ENCODE measurements around the gene PEDS1.
A peak's percentile ranks its signal among the peaks of the same experiment; 100 is the strongest.
"Not testable (repeated sequence)": the region's sequence is repeated elsewhere in the genome, so short reads cannot be mapped to it uniquely, and the experiment has no call there.

PEDS1 gene

DNA sequence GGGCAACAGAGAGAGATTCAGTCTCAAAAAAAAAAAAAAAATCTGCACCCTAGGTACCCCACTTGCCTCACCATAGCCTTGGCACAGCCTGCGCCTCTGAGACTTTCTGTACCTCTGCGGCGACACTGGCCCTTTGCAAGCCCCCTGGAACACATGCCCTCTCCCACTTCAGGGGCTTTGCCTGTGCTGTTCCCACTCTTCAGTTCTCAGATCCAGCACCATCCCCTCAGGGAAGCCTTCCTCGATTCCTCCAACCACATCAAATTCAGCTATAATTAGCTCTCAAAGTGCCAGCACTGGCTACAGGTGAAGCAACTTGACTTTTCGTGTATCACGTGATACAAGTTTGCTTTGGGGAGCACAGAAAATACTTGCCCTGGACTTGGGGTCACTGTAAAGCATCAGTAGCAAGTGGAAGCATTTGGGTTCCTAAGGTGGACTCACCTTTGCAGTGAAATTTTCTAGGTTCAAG, 38.4 kb downstream of the PEDS1 start:
- FAIRE-seq (no peak), DNase-seq (ENCODE audit: insufficient read length, low spot score) (no peak)

DNA sequence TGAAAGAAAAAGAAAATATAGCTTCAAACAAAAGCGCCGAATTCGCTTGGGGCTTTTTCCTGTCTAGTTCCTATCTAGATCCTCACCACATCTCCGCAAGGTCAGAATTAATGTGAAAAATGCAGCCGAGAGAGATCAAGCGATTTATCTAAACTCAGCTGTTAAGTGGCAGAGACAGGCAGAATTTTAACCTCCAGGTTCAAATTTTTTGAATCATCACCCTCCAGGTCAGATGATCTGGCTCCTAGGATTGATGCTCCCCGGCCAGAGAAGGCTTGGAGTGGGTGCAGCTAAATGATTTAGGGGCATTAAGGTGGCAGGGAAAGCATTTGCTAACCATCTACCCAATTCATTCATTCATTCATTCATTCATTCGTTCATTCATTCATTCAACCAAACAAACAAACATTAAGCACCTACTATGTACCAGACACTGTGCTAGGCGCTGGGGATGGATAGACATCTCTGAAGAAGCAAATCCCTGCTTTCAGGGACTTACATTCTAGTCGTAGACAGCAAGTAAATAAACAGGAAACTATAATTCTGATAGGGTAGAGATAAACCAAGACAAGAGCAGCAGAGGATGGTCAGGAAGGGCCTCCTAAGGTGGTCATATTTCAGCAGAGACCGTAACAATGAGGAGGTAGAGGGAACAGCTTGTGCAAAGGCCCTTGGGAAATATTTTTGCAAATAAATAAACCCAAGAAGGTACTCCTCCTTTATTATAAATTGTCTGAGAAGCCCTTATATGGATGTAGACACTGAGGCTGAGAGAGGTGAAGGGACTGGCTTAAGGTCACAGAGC, 39.9 kb downstream of the PEDS1 start:
- FAIRE-seq, result no peak

DNA sequence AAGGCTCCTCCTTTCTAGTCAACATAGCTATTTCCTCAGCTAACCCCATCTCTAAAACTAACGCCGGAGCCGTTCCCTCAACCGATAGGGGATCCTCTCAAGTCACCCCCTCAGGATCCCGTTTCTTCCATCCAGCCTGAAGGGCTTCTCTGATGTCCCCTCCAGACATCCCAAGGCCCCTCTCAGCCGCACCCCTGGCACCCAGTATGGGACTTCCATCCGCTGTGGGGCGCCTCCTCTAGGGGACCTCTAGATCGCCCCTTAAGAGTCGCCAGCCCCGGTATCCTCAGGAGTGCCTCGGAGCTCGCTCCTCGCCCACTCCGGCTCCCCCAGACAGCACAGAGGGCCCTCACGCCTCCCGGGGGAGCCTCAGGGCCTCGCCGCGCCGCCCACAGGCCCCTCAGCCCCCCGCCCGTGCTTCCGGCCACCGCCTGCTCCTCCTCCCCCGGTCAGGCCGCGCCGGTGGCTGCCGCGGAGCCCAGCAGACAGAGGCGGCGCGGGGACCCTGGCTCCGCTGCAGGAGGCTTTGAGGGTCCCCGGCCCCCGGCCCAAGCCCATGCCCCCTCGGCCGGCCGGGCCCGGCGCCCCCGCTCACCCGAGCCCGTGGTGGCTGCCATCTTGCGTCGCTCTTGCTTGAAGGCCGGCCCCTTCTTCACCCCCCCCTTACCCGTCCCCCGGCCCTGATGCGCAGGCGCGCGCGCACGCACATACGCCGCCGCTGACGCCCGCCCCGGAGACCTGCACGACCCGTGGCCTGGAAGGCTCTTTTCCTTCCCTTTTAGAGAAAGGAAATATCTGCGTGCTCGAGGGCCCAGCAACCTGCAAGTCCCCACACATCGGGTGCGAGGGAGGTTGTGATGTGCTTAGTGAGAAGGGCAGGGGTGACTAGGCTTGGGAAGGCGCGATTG, 40.8 kb downstream of the PEDS1 start, which contains the start of gene UBE2V1:
Gene UBE2V1, minus strand, starts transcription at position 639 of the 908 bp plus-strand sequence. Its CDS starts 22 bp downstream, at position 617.
- DNase-seq (ENCODE audit: insufficient read length, low spot score), result peak; percentile 69

More for the DNA sequence above, 39.9 kb downstream of the PEDS1 start:
- no peak for DNase-seq (ENCODE audit: insufficient read length, low spot score)

DNA sequence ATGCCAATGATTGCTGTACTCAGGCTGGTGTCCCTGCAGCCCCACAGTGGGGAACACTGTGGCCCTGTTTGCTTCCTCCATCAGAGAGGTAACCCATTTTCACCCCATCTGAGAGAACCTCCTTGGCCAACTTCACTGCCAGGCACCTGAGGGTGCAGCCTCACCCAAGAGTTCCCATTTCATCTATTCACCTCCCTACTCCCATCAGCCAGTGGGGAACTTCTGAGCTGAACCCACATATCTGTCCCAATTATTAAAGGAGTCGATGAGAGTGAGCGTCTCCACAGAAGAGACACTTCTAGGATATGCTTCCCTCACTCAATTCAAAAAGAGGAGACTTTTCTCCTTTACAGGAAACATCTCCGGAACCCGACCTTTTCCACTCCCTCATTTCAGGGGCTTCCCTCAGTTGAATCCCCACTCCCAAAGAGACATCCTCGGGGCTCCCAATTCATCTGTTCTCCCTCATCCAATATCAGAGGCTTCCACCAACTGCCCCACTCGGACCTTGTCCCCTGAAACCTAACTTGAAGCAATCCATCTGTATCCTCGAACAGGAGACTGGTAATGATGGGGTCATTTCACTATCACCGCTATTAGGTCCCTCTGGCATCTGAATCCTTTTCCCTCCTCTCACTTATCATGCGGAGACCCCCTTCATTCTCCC, 41.6 kb downstream of the PEDS1 start:
- DNase-seq (ENCODE audit: insufficient read length, low spot score) (no peak), FAIRE-seq (no peak)

More for the DNA sequence above, 40.8 kb downstream of the PEDS1 start, which contains the start of gene UBE2V1:
- FAIRE-seq, result no peak

DNA sequence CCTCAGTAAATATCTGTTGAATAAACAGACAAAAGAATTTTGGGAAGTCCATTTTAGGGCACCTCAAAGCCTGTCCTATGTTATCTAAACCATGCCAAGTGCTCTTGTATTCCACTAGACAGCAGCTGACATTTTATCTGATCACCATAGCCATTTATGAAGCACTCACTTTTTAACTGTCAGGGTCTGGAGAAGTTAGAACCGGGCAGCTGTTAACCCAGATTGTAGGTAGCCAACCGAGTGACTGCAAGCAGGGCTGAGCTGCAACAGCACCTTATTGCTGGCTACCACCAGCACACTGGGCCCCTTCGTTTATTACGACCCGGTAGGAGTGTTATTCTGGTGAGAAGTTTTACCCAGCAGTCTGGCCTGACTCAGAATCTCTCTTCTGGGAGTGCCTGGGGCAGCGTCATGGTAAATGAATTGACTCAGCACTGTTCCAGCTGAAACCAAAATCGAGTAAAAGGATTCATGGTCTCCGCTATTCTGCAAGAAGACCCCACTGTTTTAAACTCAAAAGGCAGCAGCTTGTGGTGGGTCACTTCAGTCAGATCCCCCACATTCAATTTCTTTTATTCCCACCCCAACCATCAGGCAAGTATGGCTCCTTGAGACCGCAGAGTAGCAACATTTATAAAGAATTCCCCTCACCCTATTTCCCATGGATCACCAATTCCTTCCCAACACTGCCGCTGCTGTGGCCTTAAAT, 42.2 kb downstream of the PEDS1 start:
- DNase-seq (ENCODE audit: insufficient read length, low spot score) (no peak), FAIRE-seq (no peak)

DNA sequence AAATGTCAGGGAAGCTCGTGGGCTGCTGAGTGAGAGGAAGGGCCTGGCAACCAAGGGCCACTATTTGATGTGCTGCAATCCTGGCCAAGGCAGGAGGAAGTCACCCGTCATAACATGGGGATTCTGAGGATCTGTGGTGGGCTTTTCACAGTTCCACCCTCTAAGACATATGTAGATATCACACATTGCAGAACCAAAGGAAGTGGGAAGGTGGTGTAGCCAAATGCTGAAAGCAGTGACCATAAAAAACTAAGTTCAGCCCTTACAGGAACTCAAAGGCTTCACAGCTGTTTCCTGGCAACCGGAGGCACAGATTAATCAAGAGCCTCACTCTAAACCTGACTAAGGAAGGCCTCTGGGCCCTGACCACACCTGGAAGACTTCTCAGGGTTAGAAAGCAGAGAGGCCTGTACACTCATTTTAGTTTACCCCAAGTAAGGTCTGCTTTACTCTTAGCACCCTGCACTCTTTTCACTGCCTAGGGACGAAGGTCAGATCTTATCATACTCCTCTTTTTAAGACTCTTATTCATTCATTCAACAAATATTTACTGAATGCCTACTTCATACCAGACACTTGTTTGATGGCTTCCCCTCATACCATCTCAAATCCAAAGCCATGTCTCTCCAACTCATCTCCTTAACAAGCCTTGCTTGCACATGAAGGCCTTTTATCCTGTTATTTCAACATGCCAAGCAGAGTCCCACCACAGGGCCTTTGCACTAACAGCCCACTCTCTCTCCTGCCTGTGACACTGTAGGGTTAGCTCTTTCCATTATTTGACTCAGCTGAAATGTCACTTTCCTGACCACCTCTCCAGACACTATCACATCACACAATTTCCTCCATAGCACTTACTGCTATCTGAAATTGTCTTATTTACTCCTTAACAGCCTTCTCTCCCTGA, 43.1 kb downstream of the PEDS1 start:
- FAIRE-seq (peak; percentile 87), DNase-seq (ENCODE audit: insufficient read length, low spot score) (peak; percentile 44)

DNA sequence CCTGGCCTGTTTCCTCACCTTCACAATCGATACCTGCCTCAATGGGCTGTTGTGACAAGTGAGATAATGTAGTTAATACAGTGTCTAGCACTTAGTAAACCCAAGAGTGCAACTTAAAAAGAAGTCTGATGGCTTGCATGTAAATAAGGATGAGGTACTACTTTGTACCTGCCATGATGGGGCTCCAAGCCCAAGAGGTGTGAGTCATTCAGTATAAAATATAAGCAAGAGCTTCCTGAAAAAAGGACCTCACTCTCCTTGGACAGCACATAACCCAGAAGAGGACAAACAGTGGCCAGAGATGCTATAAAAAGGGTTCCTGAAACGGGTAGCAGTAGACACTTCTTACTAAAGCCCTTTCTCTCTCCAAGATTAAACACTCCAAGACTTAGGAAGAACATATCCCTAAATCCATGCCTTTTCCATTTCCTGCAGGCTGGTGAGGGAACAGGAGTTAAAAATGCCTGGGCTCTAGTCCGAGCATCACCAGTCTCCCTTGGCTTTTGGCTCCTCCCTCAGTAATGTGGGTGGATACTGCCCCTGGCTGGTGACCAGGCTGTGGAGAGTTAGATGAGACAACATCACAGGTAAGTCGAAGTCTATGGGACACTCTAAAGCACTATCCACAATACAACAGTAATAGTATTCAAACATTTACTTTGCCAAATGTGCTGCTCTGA, 44.8 kb downstream of the PEDS1 start:
- no peak for FAIRE-seq
- DNase-seq (ENCODE audit: insufficient read length, low spot score), result no peak

DNA sequence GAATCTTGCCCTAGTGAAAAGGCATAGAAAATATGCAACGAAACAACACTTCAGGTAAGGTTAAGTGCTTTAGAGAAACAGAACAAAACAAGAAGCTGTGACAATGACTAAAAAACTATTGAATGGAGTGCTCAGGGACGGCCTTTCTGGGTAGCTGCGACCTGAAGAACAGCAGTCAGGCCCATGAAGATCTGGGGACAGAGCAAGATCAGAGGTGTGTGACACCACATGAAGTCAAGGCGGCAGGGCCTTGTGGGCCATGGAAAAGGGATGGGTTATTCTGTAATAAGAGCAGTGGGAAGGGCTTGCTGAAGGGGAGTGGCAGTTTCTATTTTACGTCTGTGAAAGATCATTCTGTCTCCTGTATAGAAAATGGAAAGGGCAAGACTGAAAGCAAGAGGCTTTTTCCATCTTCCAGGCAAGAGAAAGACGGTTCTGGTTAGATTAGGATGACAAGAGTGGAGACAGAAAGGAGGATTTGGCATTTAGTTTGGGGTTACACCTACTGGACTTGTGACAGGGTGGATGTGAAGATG, 45.7 kb downstream of the PEDS1 start:
- FAIRE-seq (no peak), DNase-seq (ENCODE audit: insufficient read length, low spot score) (no peak)

DNA sequence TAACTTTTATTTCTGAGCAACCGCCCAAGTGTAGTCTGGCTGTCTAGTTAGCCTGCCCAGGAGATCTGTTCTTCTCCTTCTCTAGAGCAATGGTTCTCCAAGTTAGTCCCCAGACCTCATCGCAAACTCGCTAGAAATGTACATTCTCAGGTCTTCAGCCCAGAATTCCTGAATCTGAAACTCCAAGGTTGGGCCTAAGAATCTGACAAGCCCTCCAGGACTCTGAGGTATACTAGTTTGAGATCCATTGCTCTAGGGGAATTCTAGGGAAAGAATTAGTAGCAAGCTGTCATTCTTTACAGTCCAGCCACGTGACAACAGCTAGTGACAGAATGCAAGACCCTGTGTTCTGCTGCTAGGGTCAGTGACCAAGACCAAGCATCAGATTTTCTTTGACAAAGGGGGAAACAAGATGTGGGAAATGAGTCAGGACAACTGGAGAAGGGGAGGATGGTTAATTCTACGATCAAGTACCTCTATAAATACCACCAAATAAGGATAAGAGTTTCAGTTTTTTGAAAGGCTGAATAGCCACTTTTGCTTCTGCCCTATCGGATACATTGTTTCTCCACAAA, 46.4 kb downstream of the PEDS1 start:
- FAIRE-seq, result no peak
- DNase-seq (ENCODE audit: insufficient read length, low spot score), result no peak

DNA sequence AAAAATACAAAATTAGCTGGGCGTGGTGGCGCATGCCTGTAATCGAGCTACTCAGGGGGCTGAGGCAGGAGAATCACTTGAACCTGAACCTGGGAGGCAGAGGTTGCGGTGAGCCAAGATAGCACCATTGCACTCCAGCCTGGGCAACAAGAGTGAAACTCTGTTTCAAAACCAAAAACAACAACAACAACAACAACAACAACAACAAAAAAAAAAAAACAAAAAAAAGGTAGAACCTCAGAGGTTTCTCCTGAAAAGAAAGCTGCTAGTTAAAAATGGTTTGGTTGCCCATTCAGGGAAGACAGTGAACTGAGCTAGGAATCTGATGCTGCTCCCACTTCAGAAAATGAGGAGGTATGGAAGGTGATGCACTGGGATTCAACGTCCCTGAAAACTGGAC, 46.9 kb downstream of the PEDS1 start:
- not testable (repeated sequence) for DNase-seq (ENCODE audit: insufficient read length, low spot score); FAIRE-seq
